Adrenal gland (tissue), 12 donors: Measurements from ENCODE around the gene YPEL2. TPM values are rescaled to one million over a fixed set of nuclear protein-coding genes. Genes with fewer than 3 reads are reported as not detected.

Source experiments
- DNase-seq, 7 donors: peaks; one replicate each; pipeline ENCODE4 v3.0.0-alpha.2; 2019 to 2020
- H3K27ac ChIP-seq, 5 donors: fragments of 200-600 bp; sonication (generic) in 4 of 5; 1 replicate in 3 of 5; 2 replicates in 2 of 5; pipeline versions ENCODE4 v1.5.1 to v1.8.0; 2016 to 2020; ENCODE audit warnings: mild to moderate bottlenecking in 1 of 5
- H3K27me3 ChIP-seq: fragments of 200-600 bp; 2 replicates; pipeline ENCODE4 v1.8.0; 2021
- H3K36me3 ChIP-seq, 2 donors: fragments of 200-600 bp; replicated peaks in 1 of 2; 1 replicate in 1 of 2; 2 replicates in 1 of 2; pipeline versions ENCODE4 v1.5.1 to v1.8.0; 2018 to 2022
- H3K4me1 ChIP-seq, 2 donors: fragments of 200-600 bp; replicated peaks in 1 of 2; 1 replicate in 1 of 2; 2 replicates in 1 of 2; pipeline versions ENCODE4 v1.5.1 to v1.8.0; 2018 to 2021
- H3K4me3 ChIP-seq, 4 donors: fragments of 200-600 bp; sonication (generic) in 3 of 4; one replicate each; pipeline ENCODE4 v1.5.1; 2016 to 2018
- H3K9me3 ChIP-seq, 3 donors: fragments of 200-600 bp; sonication (generic) in 1 of 3; replicated peaks in 1 of 3; 1 replicate in 2 of 3; 2 replicates in 1 of 3; pipeline versions ENCODE4 v1.5.1 to v1.8.0; 2016 to 2021
- POLR2A ChIP-seq, 2 donors: fragments of 450-650 bp; IDR thresholded peaks; one replicate each; pipeline ENCODE4 v1.6.1; 2017; ENCODE audit warnings: antibody characterized with exemption in 2 of 2, mild to moderate bottlenecking in 2 of 2, moderate library complexity in 1 of 2
- WGBS, 4 donors: extraction: QIAGEN DNeasy Blood & Tissue Kit in 2 of 4; methylation state at CpG; one replicate each; pipeline versions ENCODE4 v1.1.5 to v1.1.7; 2013 to 2017; 5-methylcytosine and 5-hydroxymethylcytosine counted together
- intact Hi-C, 2 donors: fragments of 100-400 bp; cut with DNase I; formaldehyde crosslinking; loops; one replicate each; pipeline versions ENCODE4 v1.14.1 to v1.15.0; 2022 to 2023
- polyA plus RNA-seq, 3 donors: library from polyadenylated mRNA; stranded (reverse); fragments of 200-250 nt in 2 of 3; fragments of 350-450 nt in 1 of 3; fragmentation: Illumina TruSeq in 1 of 3; extraction: RNeasy Lipid Tissue Mini Kit (QIAGEN cat#74804) in 1 of 3; gene quantifications; one replicate each; pipeline ENCODE4 v1.2.3, GENCODE V29; 2013 to 2014
- total RNA-seq, 9 donors: library from RNA; depleted of rRNA in 4 of 9; stranded (reverse); fragments of >200 nt in 4 of 9; fragments of 120-200 nt in 1 of 9; fragmentation: NEBNext Ultra II Directional in 1 of 9; extraction: Animal tissue kit (Norgen Biotek cat#: 25700) in 1 of 9; gene quantifications; one replicate each; pipeline versions ENCODE4 v1.1.0 to v1.2.4, GENCODE V29; 2013 to 2023
- TF ChIP-seq, protein P1 (sequence below), 6 experiments: fragments of 450-650 bp in 4 of 6; fragments of 200-600 bp in 2 of 6; sonication (generic) in 1 of 6; IDR thresholded peaks; 1 replicate in 5 of 6; 2 replicates in 1 of 6; pipeline versions ENCODE4 v1.5.1 to v1.8.0; 2016 to 2021; ENCODE audit warnings: antibody characterized with exemption in 6 of 6, mild to moderate bottlenecking in 2 of 6, moderate library complexity in 1 of 6
- donor health status: healthy with polysubstance abuse.
- donor health status: Bipolar disorder and iron deficiency.
- donor health status: DM: yes; HTN: yes; CAD: no.
- donor health status: DM: no; HTN: no; CAD: no.
- donor health status: DM: no; HTN: no; CAD: no.
- donor health status: DM: yes; HTN: yes; CAD: no.

Gene YPEL2
- total and polyA plus RNA-seq, 12 donors = 5.8 to 33.5 (median 18.3) TPM

GRCh38 chr17:59330053-59330942, 1.2 kb upstream of the YPEL2 start:
- 16 to 19% (median 18%) methylated on average over 17 of the region's 17 CpGs for WGBS, 4 donors
- peak; percentile 70 to 90 (median 85) for DNase-seq
- Histone ChIP-seq H3K4me1 (peaks cover 31 to 35% of the 10 kb centered on the region in 2 donors), H3K4me3 (peak overlapping the region in 1 of 4 donors; percentile 95), H3K27ac (peak overlapping the region; percentile 15 to 95 (median 94)), H3K9me3 (no peaks in the 10 kb centered on the region), H3K36me3 (no peaks in the 10 kb centered on the region), H3K27me3 (no peaks in the 10 kb centered on the region)
- intact Hi-C loops = loop anchor here (5.0 to 10.0 kb wide), 2 partner anchors 37 to 65 kb away; no protein-coding TSS in a partner anchor
- TF ChIP-seq, protein P1, sequence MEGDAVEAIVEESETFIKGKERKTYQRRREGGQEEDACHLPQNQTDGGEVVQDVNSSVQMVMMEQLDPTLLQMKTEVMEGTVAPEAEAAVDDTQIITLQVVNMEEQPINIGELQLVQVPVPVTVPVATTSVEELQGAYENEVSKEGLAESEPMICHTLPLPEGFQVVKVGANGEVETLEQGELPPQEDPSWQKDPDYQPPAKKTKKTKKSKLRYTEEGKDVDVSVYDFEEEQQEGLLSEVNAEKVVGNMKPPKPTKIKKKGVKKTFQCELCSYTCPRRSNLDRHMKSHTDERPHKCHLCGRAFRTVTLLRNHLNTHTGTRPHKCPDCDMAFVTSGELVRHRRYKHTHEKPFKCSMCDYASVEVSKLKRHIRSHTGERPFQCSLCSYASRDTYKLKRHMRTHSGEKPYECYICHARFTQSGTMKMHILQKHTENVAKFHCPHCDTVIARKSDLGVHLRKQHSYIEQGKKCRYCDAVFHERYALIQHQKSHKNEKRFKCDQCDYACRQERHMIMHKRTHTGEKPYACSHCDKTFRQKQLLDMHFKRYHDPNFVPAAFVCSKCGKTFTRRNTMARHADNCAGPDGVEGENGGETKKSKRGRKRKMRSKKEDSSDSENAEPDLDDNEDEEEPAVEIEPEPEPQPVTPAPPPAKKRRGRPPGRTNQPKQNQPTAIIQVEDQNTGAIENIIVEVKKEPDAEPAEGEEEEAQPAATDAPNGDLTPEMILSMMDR (IDR thresholded peaks at IDR 0.05) = no peak
- TF ChIP-seq POLR2A (IDR thresholded peaks at IDR 0.05) = peak in 1 of 2 donors; percentile 72

GRCh38 chr17:59331929-59332748, 684 bp downstream of the YPEL2 start:
- H3K4me1 ChIP-seq = peaks cover 31 to 46% of the 10 kb centered on the region in 2 donors
- peak; percentile 54 to 66 (median 61) for DNase-seq
- peak overlapping the region in 4 of 5 donors; percentile 78 to 95 (median 94) for H3K27ac ChIP-seq
- peak overlapping the region; percentile 7 to 95 (median 88) for H3K4me3 ChIP-seq
- H3K36me3 ChIP-seq = no peaks in the 10 kb centered on the region
- no peaks in the 10 kb centered on the region for H3K27me3 ChIP-seq
- 0 to 2% (median 0%) methylated on average over 11 to 90 of the region's 90 CpGs for WGBS, 4 donors
- TF ChIP-seq, protein P1 (IDR thresholded peaks at IDR 0.05) = no peak
- TF ChIP-seq POLR2A (IDR thresholded peaks at IDR 0.05) = peak in 1 of 2 donors; percentile 24
- no peaks in the 10 kb centered on the region for H3K9me3 ChIP-seq
- intact Hi-C loops = loop anchor here (5.0 to 10.0 kb wide), 2 partner anchors 35 to 63 kb away; no protein-coding TSS in a partner anchor

GRCh38 chr17:59332749-59333377, 1.4 kb downstream of the YPEL2 start:
- no peaks in the 10 kb centered on the region for H3K9me3 ChIP-seq
- no peaks in the 10 kb centered on the region for H3K27me3 ChIP-seq
- TF ChIP-seq POLR2A (IDR thresholded peaks at IDR 0.05) = peak in 1 of 2 donors; percentile 36
- TF ChIP-seq, protein P1 (IDR thresholded peaks at IDR 0.05) = no peak
- H3K27ac ChIP-seq = peak overlapping the region in 4 of 5 donors; percentile 78 to 95 (median 94)
- WGBS, 4 donors = 10 to 21% (median 18%) methylated on average over 11 to 14 of the region's 14 CpGs
- H3K4me1 ChIP-seq = peaks cover 31 to 46% of the 10 kb centered on the region in 2 donors
- H3K36me3 ChIP-seq = no peaks in the 10 kb centered on the region
- H3K4me3 ChIP-seq = peak overlapping the region; percentile 7 to 95 (median 88)
- intact Hi-C loops = loop anchor here (5.0 to 10.0 kb wide), 2 partner anchors 34 to 62 kb away; no protein-coding TSS in a partner anchor
- peak; percentile 36 to 76 (median 48) for DNase-seq
